Glutamatergic neuron (in vitro differentiated cells): ENCODE measurements around the gene TRIM24. TPM values are rescaled to one million over a fixed set of nuclear protein-coding genes. Genes with fewer than 3 reads are reported as not detected.
A peak's percentile ranks its signal among the peaks of the same experiment; 100 is the strongest.
"Not testable (repeated sequence)": the region's sequence is repeated elsewhere in the genome, so short reads cannot be mapped to it uniquely, and the experiment has no call there.

Experiments
- DNase-seq: peaks from one replicate; pipeline ENCODE4 v3.0.0; 2022
- H3K27ac Mint-ChIP-seq: one replicate; pipeline ENCODE4 v1.8.0; 2020; ENCODE audit warnings: mild to moderate bottlenecking, mixed read lengths, inconsistent platforms; ENCODE audit not compliant: unreplicated experiment
- H3K27me3 Mint-ChIP-seq: one replicate; pipeline ENCODE4 v1.8.0; 2020; ENCODE audit warnings: mild to moderate bottlenecking, moderate library complexity, mixed read lengths, inconsistent platforms; ENCODE audit not compliant: unreplicated experiment
- H3K36me3 Mint-ChIP-seq: one replicate; pipeline ENCODE4 v1.8.0; 2020; ENCODE audit warnings: mild to moderate bottlenecking, mixed read lengths, inconsistent platforms; ENCODE audit not compliant: unreplicated experiment
- H3K4me1 Mint-ChIP-seq: one replicate; pipeline ENCODE4 v1.8.0; 2020; ENCODE audit warnings: mild to moderate bottlenecking, low read depth, mixed read lengths, inconsistent platforms; ENCODE audit not compliant: unreplicated experiment
- H3K4me3 Mint-ChIP-seq: one replicate; pipeline ENCODE4 v1.8.0; 2020; ENCODE audit warnings: mild to moderate bottlenecking, mixed read lengths, inconsistent platforms; ENCODE audit not compliant: unreplicated experiment
- H3K9me3 Mint-ChIP-seq: one replicate; pipeline ENCODE4 v1.8.0; 2020; ENCODE audit warnings: mild to moderate bottlenecking, moderate library complexity, mixed read lengths, inconsistent platforms; ENCODE audit not compliant: unreplicated experiment
- total RNA-seq: library from RNA; stranded (reverse); fragmentation: NEBNext Ultra II Directional; extraction: Animal tissue kit (Norgen Biotek cat#: 25700); gene quantifications from one replicate; pipeline ENCODE4 v1.2.1, GENCODE V29; 2021; ENCODE audit not compliant: unreplicated experiment
- TF ChIP-seq, protein P1 (sequence below): fragments of 200-600 bp; sonication (generic); IDR thresholded peaks from one replicate; pipeline ENCODE4 v1.5.0; 2021; ENCODE audit not compliant: partially characterized antibody, unreplicated experiment

TRIM24 gene
- total RNA-seq, 1 donor from 2014 or later: 85.6 TPM

DNA sequence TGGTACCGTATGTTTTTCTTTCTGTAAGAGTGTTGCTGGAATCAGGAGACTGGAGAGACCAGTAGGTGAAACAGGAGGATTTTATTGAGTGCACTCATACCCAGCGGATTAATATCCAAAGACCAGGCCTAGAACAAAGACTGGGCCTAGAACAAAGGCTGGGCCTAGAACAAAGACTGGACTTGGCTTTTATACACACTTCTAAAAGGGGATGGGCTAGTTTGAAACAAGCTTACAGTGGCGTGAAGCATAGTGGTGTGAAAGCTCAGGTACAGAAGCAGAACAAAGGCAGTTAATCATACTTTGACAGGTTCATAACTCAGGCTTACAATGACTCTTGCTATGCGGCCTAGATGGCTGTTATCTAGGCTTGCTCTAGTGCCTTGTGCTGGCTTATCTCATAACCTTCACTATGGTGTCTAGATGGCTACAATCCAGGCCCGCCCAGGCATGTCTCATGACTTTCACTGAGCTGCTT lies 67.7 kb downstream of the TRIM24 start:
- Mint-ChIP-seq H3K4me3 (no peak overlapping the region), H3K27ac (peak overlapping the region; percentile 57)
- no peak for DNase-seq

DNA sequence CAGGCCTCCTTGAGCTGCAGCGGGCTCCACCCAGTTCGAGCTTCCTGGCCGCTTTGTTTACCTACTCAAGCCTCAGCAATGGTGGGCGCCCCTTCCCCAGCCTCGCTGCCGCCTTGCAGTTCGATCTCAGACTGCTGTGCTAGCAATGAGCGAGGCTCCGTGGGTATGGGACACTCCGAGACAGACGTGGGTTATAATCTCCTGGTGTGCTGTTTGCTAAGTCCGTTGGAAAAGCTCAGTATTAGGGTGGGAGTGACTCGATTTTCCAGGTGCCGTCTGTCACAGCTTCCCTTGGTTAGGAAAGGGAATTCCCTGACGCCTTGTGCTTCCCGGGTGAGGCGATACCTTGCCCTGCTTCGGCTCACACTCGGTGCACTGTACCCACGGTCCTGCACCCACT lies 76.8 kb downstream of the TRIM24 start:
- not testable (repeated sequence) for H3K9me3 Mint-ChIP-seq, DNase-seq, H3K27me3 Mint-ChIP-seq, H3K4me1 Mint-ChIP-seq, H3K4me3 Mint-ChIP-seq, H3K27ac Mint-ChIP-seq
- peaks cover 17% of the 10 kb centered on the region for H3K36me3 Mint-ChIP-seq

More for the DNA sequence above, 67.7 kb downstream of the TRIM24 start:
- Mint-ChIP-seq H3K27me3 (peaks cover 1% of the 10 kb centered on the region), H3K36me3 (peaks cover 20% of the 10 kb centered on the region), H3K4me1 (no peaks in the 10 kb centered on the region), H3K9me3 (peaks cover 6% of the 10 kb centered on the region)
- TF ChIP-seq, protein P1, sequence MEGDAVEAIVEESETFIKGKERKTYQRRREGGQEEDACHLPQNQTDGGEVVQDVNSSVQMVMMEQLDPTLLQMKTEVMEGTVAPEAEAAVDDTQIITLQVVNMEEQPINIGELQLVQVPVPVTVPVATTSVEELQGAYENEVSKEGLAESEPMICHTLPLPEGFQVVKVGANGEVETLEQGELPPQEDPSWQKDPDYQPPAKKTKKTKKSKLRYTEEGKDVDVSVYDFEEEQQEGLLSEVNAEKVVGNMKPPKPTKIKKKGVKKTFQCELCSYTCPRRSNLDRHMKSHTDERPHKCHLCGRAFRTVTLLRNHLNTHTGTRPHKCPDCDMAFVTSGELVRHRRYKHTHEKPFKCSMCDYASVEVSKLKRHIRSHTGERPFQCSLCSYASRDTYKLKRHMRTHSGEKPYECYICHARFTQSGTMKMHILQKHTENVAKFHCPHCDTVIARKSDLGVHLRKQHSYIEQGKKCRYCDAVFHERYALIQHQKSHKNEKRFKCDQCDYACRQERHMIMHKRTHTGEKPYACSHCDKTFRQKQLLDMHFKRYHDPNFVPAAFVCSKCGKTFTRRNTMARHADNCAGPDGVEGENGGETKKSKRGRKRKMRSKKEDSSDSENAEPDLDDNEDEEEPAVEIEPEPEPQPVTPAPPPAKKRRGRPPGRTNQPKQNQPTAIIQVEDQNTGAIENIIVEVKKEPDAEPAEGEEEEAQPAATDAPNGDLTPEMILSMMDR: no peak

DNA sequence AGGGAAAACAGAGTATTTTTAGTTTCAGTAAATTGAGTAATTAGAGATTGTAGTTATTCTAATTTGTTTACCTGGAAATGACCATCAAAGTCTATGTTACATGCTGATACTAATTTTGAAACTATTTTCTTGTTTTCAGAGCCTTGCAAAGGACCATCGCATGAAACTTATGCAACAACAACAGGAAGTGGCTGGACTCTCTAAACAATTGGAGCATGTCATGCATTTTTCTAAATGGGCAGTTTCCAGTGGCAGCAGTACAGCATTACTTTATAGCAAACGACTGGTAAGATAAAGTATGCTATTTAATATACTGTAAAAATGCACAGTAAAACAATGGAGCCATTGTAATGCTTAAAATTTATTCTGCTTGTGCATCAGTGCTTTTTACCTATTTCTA lies 78.5 kb downstream of the TRIM24 start:
- Mint-ChIP-seq H3K4me1 (no peaks in the 10 kb centered on the region), H3K27me3 (peaks cover 3% of the 10 kb centered on the region)

DNA sequence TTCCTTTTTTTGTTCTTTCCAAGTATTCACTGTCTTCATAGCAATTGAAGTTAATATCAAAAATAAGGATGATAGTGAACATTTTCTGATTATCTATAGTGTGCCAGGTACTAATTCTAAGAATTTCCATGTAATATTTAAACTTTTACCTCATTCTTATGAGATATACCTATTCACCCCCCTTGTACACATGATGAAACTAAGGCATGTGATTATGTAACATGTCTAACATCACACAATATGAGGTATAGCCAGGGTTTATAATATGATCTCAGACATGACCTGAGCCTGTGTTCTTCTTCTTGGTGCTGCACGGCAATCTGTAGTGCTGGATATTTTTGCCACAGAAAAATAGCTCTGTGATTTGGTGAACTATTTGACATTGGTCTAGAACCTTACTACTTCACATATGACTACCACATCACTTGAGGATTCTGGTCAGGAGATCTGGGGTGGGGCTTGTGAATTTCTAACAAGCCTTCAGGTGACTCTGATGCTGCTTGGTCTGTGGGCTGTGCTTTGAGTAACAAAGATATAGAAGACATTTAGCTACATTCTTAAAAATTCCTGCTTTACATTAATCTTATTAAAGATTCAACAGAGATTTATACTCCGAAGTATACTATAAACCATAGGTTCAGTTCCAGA lies 79.1 kb downstream of the TRIM24 start:
- Mint-ChIP-seq H3K27ac (no peak overlapping the region), H3K27me3 (peaks cover 3% of the 10 kb centered on the region), H3K4me1 (no peaks in the 10 kb centered on the region), H3K36me3 (peaks cover 21% of the 10 kb centered on the region), H3K9me3 (no peaks in the 10 kb centered on the region), H3K4me3 (no peak overlapping the region)
- TF ChIP-seq, protein P1: no peak
- DNase-seq: no peak

More for the DNA sequence above, 78.5 kb downstream of the TRIM24 start:
- DNase-seq: no peak
- no peak overlapping the region for H3K4me3 Mint-ChIP-seq
- TF ChIP-seq, protein P1: no peak
- H3K27ac Mint-ChIP-seq: no peak overlapping the region
- peaks cover 21% of the 10 kb centered on the region for H3K36me3 Mint-ChIP-seq
- no peaks in the 10 kb centered on the region for H3K9me3 Mint-ChIP-seq

DNA sequence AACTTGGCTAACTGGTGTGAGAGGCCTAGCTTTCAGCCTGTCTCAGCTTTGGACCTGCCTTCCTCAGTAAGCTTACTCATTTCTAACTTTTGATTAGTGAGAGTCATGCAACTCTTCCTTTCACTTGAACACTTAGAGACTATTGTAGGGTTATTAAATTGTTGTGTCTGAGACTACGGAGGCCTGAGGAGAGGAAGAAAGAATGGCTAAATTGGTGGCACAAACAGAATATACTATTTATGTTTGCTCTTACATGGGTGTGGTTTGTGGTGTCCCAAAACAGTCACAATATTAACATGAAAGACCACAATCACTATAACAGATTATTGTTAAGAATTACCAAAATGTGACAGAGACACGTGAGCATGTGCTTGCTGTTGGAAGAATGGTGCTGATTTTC lies 82.1 kb downstream of the TRIM24 start:
- Mint-ChIP-seq H3K4me3 (no peak overlapping the region), H3K36me3 (peaks cover 19% of the 10 kb centered on the region), H3K9me3 (peaks cover 4% of the 10 kb centered on the region), H3K27me3 (peaks cover 1% of the 10 kb centered on the region), H3K4me1 (no peaks in the 10 kb centered on the region), H3K27ac (no peak overlapping the region)
- TF ChIP-seq, protein P1: no peak
- no peak for DNase-seq
